Omental fat pad (tissue), 4 donors: ENCODE measurements around the gene NT5C1A. TPM values are rescaled to one million over a fixed set of nuclear protein-coding genes. Genes with fewer than 3 reads are reported as not detected.

Experiments
- ATAC-seq: fragments of 150-250 bp; one replicate; pipeline ENCODE4 v1.9.1; 2016; ENCODE audit warnings: mild to moderate bottlenecking, moderate library complexity; ENCODE audit not compliant: low FRiP score
- DNase-seq: peaks from one replicate; pipeline ENCODE4 v3.0.0-alpha.2; 2019; ENCODE audit warnings: low spot score
- CTCF ChIP-seq, 3 donors: fragments of 450-650 bp; IDR thresholded peaks; one replicate each; pipeline ENCODE4 v1.5.1; 2016 to 2017; ENCODE audit warnings: antibody characterized with exemption in 3 of 3, mild to moderate bottlenecking in 3 of 3, moderate library complexity in 2 of 3
- total RNA-seq, 4 donors: library from RNA; depleted of rRNA; stranded (reverse); fragments of >200 nt; gene quantifications; one replicate each; pipeline ENCODE4 v1.1.0, GENCODE V29; 2016

Gene NT5C1A
- total RNA-seq, 4 donors from 2014 or later, result 1.3 TPM; not detected in 3

GRCh38 chr1:39635871-39636210 lies 36.1 kb downstream of the NT5C1A start:
- DNase-seq (no peak), ATAC-seq (no peak)
- TF ChIP-seq CTCF (IDR thresholded peaks at IDR 0.05), result no peak

- DNase-seq (no peak), ATAC-seq (no peak)
These were observed 36.6 kb downstream of the NT5C1A start for GRCh38 chr1:39635205-39635870.

GRCh38 chr1:39633422-39633821 lies 38.5 kb downstream of the NT5C1A start:
- DNase-seq (no peak), ATAC-seq (no peak)
- TF ChIP-seq CTCF (IDR thresholded peaks at IDR 0.05), result no peak

More at GRCh38 chr1:39635205-39635870, 36.6 kb downstream of the NT5C1A start:
- TF ChIP-seq CTCF (IDR thresholded peaks at IDR 0.05), result no peak

GRCh38 chr1:39632682-39633417 lies 39.1 kb downstream of the NT5C1A start:
- DNase-seq (no peak), ATAC-seq (peak; percentile 76)
- no peak for TF ChIP-seq CTCF (IDR thresholded peaks at IDR 0.05)

GRCh38 chr1:39632323-39632681 lies 39.6 kb downstream of the NT5C1A start:
- DNase-seq (no peak), ATAC-seq (no peak)

GRCh38 chr1:39631361-39632322 lies 40.3 kb downstream of the NT5C1A start:
- no peak for ATAC-seq

More at GRCh38 chr1:39632323-39632681, 39.6 kb downstream of the NT5C1A start:
- TF ChIP-seq CTCF (IDR thresholded peaks at IDR 0.05), result no peak

More at GRCh38 chr1:39631361-39632322, 40.3 kb downstream of the NT5C1A start:
- no peak for TF ChIP-seq CTCF (IDR thresholded peaks at IDR 0.05)
- no peak for DNase-seq
